CD4-positive, alpha-beta T cell (primary cell): ENCODE results near the gene SKIC3. TPM values are rescaled to one million over a fixed set of nuclear protein-coding genes. Genes with fewer than 3 reads are reported as not detected.

ENCODE experiments used
- ATAC-seq: fragments of 200-7000 bp; cut with Tn5 transposase; one replicate; pipeline ENCODE4 v1.10.0; 2022; ENCODE audit warnings: mild to moderate bottlenecking; ENCODE audit not compliant: poor library complexity
- CTCF ChIA-PET: fragments of 350-600 bp; sonication (Branson Sonifier 250); formaldehyde crosslinking; loops from one replicate; lab custom pipeline; 2021; ENCODE audit warnings: antibody characterized with exemption, inconsistent platforms; lab: Charles Lee
- POLR2A ChIA-PET: fragments of 350-600 bp; sonication (Branson Sonifier 250); formaldehyde crosslinking; loops from one replicate; lab custom pipeline; 2021; ENCODE audit warnings: antibody characterized with exemption, inconsistent platforms; lab: Charles Lee
- DNase-seq, 14 experiments: peaks; one replicate each; pipeline ENCODE4 v3.0.0-alpha.2; 2013 to 2020; ENCODE audit warnings: mixed read lengths in 2 of 14
- H3K27ac ChIP-seq, 2 donors: one replicate each; pipeline versions ENCODE4 v1.5.1 to v1.7.0; 2013; ENCODE audit warnings: low read length in 2 of 2, low read depth in 1 of 2, mild to moderate bottlenecking in 1 of 2
- H3K27me3 ChIP-seq, 2 experiments: 1 replicate in 1 of 2; 2 replicates in 1 of 2; pipeline versions ENCODE4 v1.6.1 to v1.7.0; 2013; ENCODE audit warnings: low read length in 2 of 2, control low read depth in 1 of 2, mild to moderate bottlenecking in 1 of 2, moderate library complexity in 1 of 2; ENCODE audit not compliant: insufficient read depth in 2 of 2, control insufficient read depth in 1 of 2
- H3K36me3 ChIP-seq: one replicate; pipeline ENCODE4 v1.6.1; 2013; ENCODE audit warnings: low read length, control low read depth; ENCODE audit not compliant: insufficient read depth
- H3K4me1 ChIP-seq: one replicate; pipeline ENCODE4 v1.6.1; 2013; ENCODE audit warnings: low read length, control low read depth; ENCODE audit not compliant: insufficient read depth
- H3K4me3 ChIP-seq: one replicate; pipeline ENCODE4 v1.5.1; 2013; ENCODE audit warnings: mild to moderate bottlenecking, low read length, moderate library complexity
- H3K9me3 ChIP-seq, 2 experiments: 1 replicate in 1 of 2; 2 replicates in 1 of 2; pipeline versions ENCODE4 v1.6.1 to v1.7.0; 2013; ENCODE audit warnings: low read length in 2 of 2, mild to moderate bottlenecking in 2 of 2, control low read depth in 1 of 2, moderate library complexity in 1 of 2; ENCODE audit not compliant: control insufficient read depth in 1 of 2, insufficient read depth in 1 of 2
- H3K27ac Mint-ChIP-seq: one replicate; pipeline ENCODE4 v1.8.0; 2020; ENCODE audit warnings: mixed read lengths
- H3K27me3 Mint-ChIP-seq: one replicate; pipeline ENCODE4 v1.8.0; 2021; ENCODE audit warnings: mixed read lengths
- H3K36me3 Mint-ChIP-seq: one replicate; pipeline ENCODE4 v1.8.0; 2021; ENCODE audit warnings: low read depth, mixed read lengths
- H3K4me1 Mint-ChIP-seq: one replicate; pipeline ENCODE4 v1.8.0; 2021; ENCODE audit warnings: low read depth, mixed read lengths
- H3K4me3 Mint-ChIP-seq: one replicate; pipeline ENCODE4 v1.8.0; 2020; ENCODE audit warnings: mild to moderate bottlenecking, mixed read lengths
- H3K9me3 Mint-ChIP-seq: one replicate; pipeline ENCODE4 v1.8.0; 2020; ENCODE audit warnings: mixed read lengths
- CTCF ChIP-seq: fragments of 200-600 bp; IDR thresholded peaks from one replicate; pipeline ENCODE4 v1.8.0; 2022; ENCODE audit warnings: antibody characterized with exemption, mild to moderate bottlenecking
- intact Hi-C, 2 experiments: fragments of 100-400 bp; cut with DNase I in 1 of 2; cut with micrococcal nuclease in 1 of 2; formaldehyde crosslinking; loops; one replicate each; pipeline versions ENCODE4 v1.15.1 to v1.9.0; 2023 to 2025; cut with DNase I, micrococcal nuclease
- total RNA-seq, 174 experiments: library from RNA in 2 of 174; stranded (reverse) in 2 of 174; gene quantifications; one replicate each; pipeline ENCODE4 v1.2.3 and lab custom pipeline; 2021 to 2026

Gene SKIC3
- total RNA-seq, 2 experiments from 2014 or later = 63.8 to 65.2 TPM

- H3K4me3 Mint-ChIP-seq = peak overlapping the region; percentile 98
- intact Hi-C loops = loop anchor here (2.0 to 10.0 kb wide), 7 partner anchors 67 to 1631 kb away; partner anchors contain the start of genes CAST (in 1 of the 2), ELL2 (in 1 of the 2), GPR150 (in 1 of the 2) and RFESD (in 1 of the 2)
- Histone ChIP-seq H3K27ac (peak overlapping the region; percentile 69 to 78), H3K4me1 (peaks cover 19% of the 10 kb centered on the region), H3K36me3 (peaks cover 17% of the 10 kb centered on the region), H3K4me3 (peak overlapping the region; percentile 78), H3K27me3 (no peaks in the 10 kb centered on the region), H3K9me3 (no peaks in the 10 kb centered on the region)
- H3K27me3 Mint-ChIP-seq = no peaks in the 10 kb centered on the region
- H3K9me3 Mint-ChIP-seq = no peaks in the 10 kb centered on the region
- TF ChIP-seq CTCF = no peak
- no peak for DNase-seq
- CTCF ChIA-PET = interaction anchor here (0.7 kb wide), 1 partner anchor 92 kb away, joined by 3 read pairs; the partner anchor contains the start of gene RFESD
- peak overlapping the region; percentile 91 for H3K27ac Mint-ChIP-seq
- H3K36me3 Mint-ChIP-seq = peaks cover 46% of the 10 kb centered on the region
- POLR2A ChIA-PET = interaction anchor here (1.2 to 1.6 kb wide), 6 partner anchors 10 to 281 kb away, joined by 4 to 40 read pairs (median 11); partner anchors contain the start of gene RFESD
- peaks cover 56% of the 10 kb centered on the region for H3K4me1 Mint-ChIP-seq
- ATAC-seq = peak; percentile 39
These were observed 488 bp downstream of the SKIC3 start for GRCh38 chr5:95554331-95554646.

- H3K36me3 ChIP-seq = peaks cover 64% of the 10 kb centered on the region
- no peak for ATAC-seq
- no peaks in the 10 kb centered on the region for H3K27me3 Mint-ChIP-seq
- CTCF ChIA-PET = no interaction called here
- H3K4me3 Mint-ChIP-seq = peak overlapping the region; percentile 1
- H3K4me3 ChIP-seq = no peak overlapping the region
- H3K27me3 ChIP-seq = no peaks in the 10 kb centered on the region
- H3K9me3 ChIP-seq = no peaks in the 10 kb centered on the region
- POLR2A ChIA-PET = no interaction called here
- H3K36me3 Mint-ChIP-seq = peaks cover 40% of the 10 kb centered on the region
- H3K4me1 ChIP-seq = peaks cover 9% of the 10 kb centered on the region
- no peaks in the 10 kb centered on the region for H3K9me3 Mint-ChIP-seq
- TF ChIP-seq CTCF = no peak
- no peak for DNase-seq
- peaks cover 40% of the 10 kb centered on the region for H3K4me1 Mint-ChIP-seq
- intact Hi-C loops = loop anchor here in 1 of 2 experiments (5.0 kb wide), 1 partner anchor 413 kb away; the partner anchor contains the start of gene ELL2
- H3K27ac Mint-ChIP-seq = no peak overlapping the region
- no peak overlapping the region for H3K27ac ChIP-seq
These were observed 5.7 kb downstream of the SKIC3 start for GRCh38 chr5:95549030-95549429.

- Mint-ChIP-seq H3K27ac (no peak overlapping the region), H3K4me1 (peaks cover 10% of the 10 kb centered on the region), H3K27me3 (no peaks in the 10 kb centered on the region), H3K9me3 (no peaks in the 10 kb centered on the region), H3K4me3 (no peak overlapping the region), H3K36me3 (peaks cover 26% of the 10 kb centered on the region)
- H3K27ac ChIP-seq = no peak overlapping the region
- DNase-seq = no peak
- H3K36me3 ChIP-seq = peaks cover 80% of the 10 kb centered on the region
- intact Hi-C loops = no loop called here
- ChIA-PET POLR2A (no interaction called here), CTCF (no interaction called here)
- ATAC-seq = no peak
- no peak overlapping the region for H3K4me3 ChIP-seq
- H3K4me1 ChIP-seq = no peaks in the 10 kb centered on the region
- no peak for TF ChIP-seq CTCF
- H3K9me3 ChIP-seq = no peaks in the 10 kb centered on the region
- no peaks in the 10 kb centered on the region for H3K27me3 ChIP-seq
These were observed 11.6 kb downstream of the SKIC3 start for GRCh38 chr5:95543017-95543705.
